Fibroblast of villous mesenchyme (primary cell): ENCODE results near the gene PLD2. TPM values are rescaled to one million over a fixed set of nuclear protein-coding genes. Genes with fewer than 3 reads are reported as not detected.

Source experiments
- DNase-seq: peaks from one replicate; pipeline ENCODE4 v3.0.0-alpha.2; 2010; ENCODE audit warnings: low read depth
- H3K4me3 ChIP-seq: 2 replicates; pipeline ENCODE4 v1.5.1; 2011; ENCODE audit warnings: low read depth, mild to moderate bottlenecking, low read length
- total RNA-seq: library from RNA; depleted of rRNA; stranded (reverse); fragments of >200 nt; gene quantifications from 2 replicates; pipeline ENCODE4 v1.2.3, GENCODE V29; 2012
- TF ChIP-seq, protein P1 (sequence below): IDR thresholded peaks from 2 replicates; pipeline ENCODE4 v1.5.1; 2012; ENCODE audit warnings: low read depth, mild to moderate bottlenecking, low read length; ENCODE audit not compliant: insufficient read depth

PLD2 gene
- total RNA-seq, 1 donor: 11.7 TPM

DNA sequence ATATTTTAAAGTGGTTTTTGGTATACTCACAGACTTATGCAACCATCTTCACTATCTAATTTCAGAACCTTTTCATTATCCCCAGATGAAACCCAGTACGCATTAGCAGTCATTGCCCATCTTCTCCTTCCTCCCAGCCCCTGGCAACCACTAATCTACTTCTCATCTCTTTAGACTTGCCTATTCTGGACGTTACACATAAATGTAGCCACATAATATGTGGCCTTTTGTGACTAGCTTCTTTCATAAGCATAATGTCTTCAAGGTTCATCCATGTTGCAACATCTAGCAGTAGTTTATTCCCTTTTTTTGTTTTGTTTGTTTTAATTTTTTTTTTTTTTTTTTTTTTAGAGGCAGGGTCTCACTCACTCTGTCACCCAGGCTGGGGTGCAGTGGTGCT, 63.9 kb downstream of the PLD2 start:
- TF ChIP-seq, protein P1, sequence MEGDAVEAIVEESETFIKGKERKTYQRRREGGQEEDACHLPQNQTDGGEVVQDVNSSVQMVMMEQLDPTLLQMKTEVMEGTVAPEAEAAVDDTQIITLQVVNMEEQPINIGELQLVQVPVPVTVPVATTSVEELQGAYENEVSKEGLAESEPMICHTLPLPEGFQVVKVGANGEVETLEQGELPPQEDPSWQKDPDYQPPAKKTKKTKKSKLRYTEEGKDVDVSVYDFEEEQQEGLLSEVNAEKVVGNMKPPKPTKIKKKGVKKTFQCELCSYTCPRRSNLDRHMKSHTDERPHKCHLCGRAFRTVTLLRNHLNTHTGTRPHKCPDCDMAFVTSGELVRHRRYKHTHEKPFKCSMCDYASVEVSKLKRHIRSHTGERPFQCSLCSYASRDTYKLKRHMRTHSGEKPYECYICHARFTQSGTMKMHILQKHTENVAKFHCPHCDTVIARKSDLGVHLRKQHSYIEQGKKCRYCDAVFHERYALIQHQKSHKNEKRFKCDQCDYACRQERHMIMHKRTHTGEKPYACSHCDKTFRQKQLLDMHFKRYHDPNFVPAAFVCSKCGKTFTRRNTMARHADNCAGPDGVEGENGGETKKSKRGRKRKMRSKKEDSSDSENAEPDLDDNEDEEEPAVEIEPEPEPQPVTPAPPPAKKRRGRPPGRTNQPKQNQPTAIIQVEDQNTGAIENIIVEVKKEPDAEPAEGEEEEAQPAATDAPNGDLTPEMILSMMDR: no peak
- DNase-seq: no peak

DNA sequence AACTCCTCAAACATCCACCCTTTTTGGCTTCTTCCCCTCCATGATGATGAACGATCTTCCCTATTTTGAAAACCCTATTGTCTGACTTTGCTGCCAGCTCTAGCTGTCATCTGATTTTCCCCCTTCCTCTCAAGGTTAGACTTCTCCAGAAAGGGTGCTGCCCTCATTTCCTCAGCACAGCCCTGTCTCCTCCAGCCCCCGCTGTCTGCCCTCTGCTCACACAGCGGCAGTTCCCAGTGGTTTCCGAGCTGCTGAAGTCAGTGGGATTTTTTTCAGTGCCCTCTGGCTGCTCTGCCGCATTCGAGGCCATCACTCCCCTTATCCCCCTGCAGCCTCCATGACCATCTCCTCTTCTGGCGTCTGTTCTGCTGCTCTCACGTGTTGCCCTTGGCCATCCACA, 65.8 kb downstream of the PLD2 start:
- no peak overlapping the region for H3K4me3 ChIP-seq
- TF ChIP-seq, protein P1: no peak
- no peak for DNase-seq

More for the DNA sequence above, 63.9 kb downstream of the PLD2 start:
- no peak overlapping the region for H3K4me3 ChIP-seq

Other genes starting within 250 kb of the PLD2 start
- not detected in 2 replicates for gene GGT6, start 246.6 kb upstream of the PLD2 start, total RNA-seq
- not detected in 2 replicates for gene SMTNL2, start 222.6 kb upstream of the PLD2 start, total RNA-seq
- gene ALOX15, start 165.5 kb upstream of the PLD2 start, total RNA-seq: not detected in 2 replicates
- 17.7 and 19.6 TPM in 2 replicates for gene PELP1, start 103.0 kb upstream of the PLD2 start, total RNA-seq
- 3.5 TPM in 2 replicates for gene ARRB2, start 96.5 kb upstream of the PLD2 start, total RNA-seq
- 9.9 and 11.0 TPM in 2 replicates for gene MED11, start 75.7 kb upstream of the PLD2 start, total RNA-seq
- gene ZMYND15, start 67.3 kb upstream of the PLD2 start, total RNA-seq: not detected in 2 replicates
- gene CXCL16, start 67.2 kb upstream of the PLD2 start, total RNA-seq: 0.64 and 0.86 TPM in 2 replicates
- not detected in 2 replicates for gene TM4SF5, start 35.3 kb upstream of the PLD2 start, total RNA-seq
- 0.64 TPM in 1 of 2 replicates, not detected in the other for gene VMO1, start 20.8 kb upstream of the PLD2 start, total RNA-seq
- gene GLTPD2, start 18.2 kb upstream of the PLD2 start, total RNA-seq: not detected in 2 replicates
- 149 and 157 TPM in 2 replicates for gene PSMB6, start 11.0 kb upstream of the PLD2 start, total RNA-seq
- gene MINK1, start 26.2 kb downstream of the PLD2 start, total RNA-seq: 21.6 and 38.0 TPM in 2 replicates
- gene C17orf107, start 92.4 kb downstream of the PLD2 start, total RNA-seq: 3.5 and 3.9 TPM in 2 replicates
- under 0.01 and 0.32 TPM in 2 replicates for gene CHRNE, start 95.9 kb downstream of the PLD2 start, total RNA-seq
- gene GP1BA, start 125.1 kb downstream of the PLD2 start, total RNA-seq: not detected in 2 replicates
- gene SLC25A11, start 132.9 kb downstream of the PLD2 start, total RNA-seq: 51.8 and 64.7 TPM in 2 replicates
- gene RNF167, start 133.1 kb downstream of the PLD2 start, total RNA-seq: 26.4 and 34.5 TPM in 2 replicates
- gene PFN1, start 141.4 kb downstream of the PLD2 start, total RNA-seq: 581 and 784 TPM in 2 replicates
- gene ENO3, start 144.0 kb downstream of the PLD2 start, total RNA-seq: 2.6 and 7.4 TPM in 2 replicates
- 34.5 and 39.0 TPM in 2 replicates for gene SPAG7, start 160.7 kb downstream of the PLD2 start, total RNA-seq
- gene CAMTA2, start 180.5 kb downstream of the PLD2 start, total RNA-seq: 15.1 TPM in 2 replicates
- gene INCA1, start 190.4 kb downstream of the PLD2 start, total RNA-seq: 0.97 and 1.3 TPM in 2 replicates
- 50.6 and 56.6 TPM in 2 replicates for gene KIF1C, start 190.8 kb downstream of the PLD2 start, total RNA-seq
- gene SLC52A1, start 228.3 kb downstream of the PLD2 start, total RNA-seq: under 0.01 and 0.43 TPM in 2 replicates